Testis (tissue), 2 donors: ENCODE measurements around the gene CDK11A.

ENCODE experiments used
- CTCF ChIP-seq, 3 experiments: fragments of 450-650 bp in 2 of 3; fragments of 200-600 bp in 1 of 3; sonication (generic) in 1 of 3; IDR thresholded peaks; one replicate each; pipeline ENCODE4 v1.5.1; 2016 to 2019; ENCODE audit warnings: antibody characterized with exemption in 3 of 3, mild to moderate bottlenecking in 2 of 3, moderate library complexity in 1 of 3
- POLR2A ChIP-seq: fragments of 450-650 bp; IDR thresholded peaks from one replicate; pipeline ENCODE4 v1.6.1; 2017; ENCODE audit warnings: antibody characterized with exemption, mild to moderate bottlenecking, moderate library complexity

- TF ChIP-seq CTCF (IDR thresholded peaks at IDR 0.05) (no peak), POLR2A (no peak)
Measured at GRCh38 chr1:1670866-1671265, 53.3 kb downstream of the CDK11A start.
